Stimulated activated CD8-positive, alpha-beta memory T cell treated with anti-CD3 and anti-CD28 coated beads, Interleukin-12 subunit alpha, Interleukin-12 subunit beta, amount 100 ng/mL, for 4 hours (primary cell): ENCODE data around the gene ASF1B.
"Not testable (repeated sequence)": the region's sequence is repeated elsewhere in the genome, so short reads cannot be mapped to it uniquely, and the experiment has no call there.

Experiments used
- DNase-seq: peaks from one replicate; pipeline ENCODE4 v3.0.0-alpha.2; 2020; ENCODE audit warnings: low read depth

ASF1B gene

DNA sequence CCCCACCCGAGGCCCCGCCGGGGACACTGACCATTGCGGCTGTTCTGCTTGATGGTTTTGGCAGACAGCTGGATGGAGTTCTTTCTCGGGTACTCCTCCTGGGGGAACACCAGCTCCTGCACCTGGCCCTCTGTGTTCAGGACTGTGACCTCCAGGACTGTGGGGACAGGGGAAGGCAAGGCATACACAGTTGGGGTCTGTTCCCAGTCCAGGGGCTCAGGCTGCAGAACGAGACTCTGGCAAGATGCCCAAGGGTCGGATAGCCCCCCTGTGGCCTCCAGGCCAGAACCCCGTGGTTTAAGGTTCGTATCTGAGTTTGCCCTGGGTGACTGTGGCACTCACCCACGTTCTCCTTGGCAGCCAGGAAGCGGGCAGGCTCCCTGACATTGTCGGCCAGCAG lies 22.7 kb upstream of the ASF1B start:
- DNase-seq = no peak

DNA sequence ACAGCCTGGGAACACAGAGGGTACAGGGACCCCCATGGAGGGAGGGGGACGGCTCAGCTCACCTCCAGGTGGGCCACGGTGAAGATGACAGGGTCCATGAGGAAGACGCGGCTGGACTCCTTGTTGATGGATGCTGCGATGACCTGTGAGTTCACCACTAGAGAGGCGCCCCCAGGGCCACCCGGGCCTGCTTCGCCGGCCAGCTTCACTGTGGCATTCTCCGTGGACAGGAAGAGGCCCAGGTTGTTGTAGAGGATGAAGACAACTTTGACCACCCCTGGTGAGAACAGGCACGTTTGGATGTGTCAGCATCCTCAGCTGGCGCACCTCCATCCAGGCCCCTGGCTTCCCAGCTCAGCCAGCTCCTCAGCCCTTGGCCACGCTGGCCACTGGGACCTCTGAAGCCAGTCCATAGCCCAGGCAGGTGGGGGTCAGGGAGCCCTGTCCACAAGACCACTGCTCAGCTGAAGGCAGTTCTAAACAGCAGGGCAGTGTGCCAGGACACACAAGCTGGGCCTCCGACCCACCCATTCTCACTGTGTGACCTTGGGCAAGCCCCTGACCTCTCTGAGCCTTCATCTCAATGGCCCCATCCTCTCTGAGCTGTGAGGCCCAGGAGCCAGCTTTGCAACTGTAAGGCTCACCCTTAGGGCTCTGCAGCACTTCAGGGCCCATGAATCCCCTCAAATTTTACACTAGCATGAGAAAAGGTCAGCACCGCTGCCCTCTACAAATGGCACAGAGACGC lies 22.1 kb upstream of the ASF1B start:
- no peak for DNase-seq

DNA sequence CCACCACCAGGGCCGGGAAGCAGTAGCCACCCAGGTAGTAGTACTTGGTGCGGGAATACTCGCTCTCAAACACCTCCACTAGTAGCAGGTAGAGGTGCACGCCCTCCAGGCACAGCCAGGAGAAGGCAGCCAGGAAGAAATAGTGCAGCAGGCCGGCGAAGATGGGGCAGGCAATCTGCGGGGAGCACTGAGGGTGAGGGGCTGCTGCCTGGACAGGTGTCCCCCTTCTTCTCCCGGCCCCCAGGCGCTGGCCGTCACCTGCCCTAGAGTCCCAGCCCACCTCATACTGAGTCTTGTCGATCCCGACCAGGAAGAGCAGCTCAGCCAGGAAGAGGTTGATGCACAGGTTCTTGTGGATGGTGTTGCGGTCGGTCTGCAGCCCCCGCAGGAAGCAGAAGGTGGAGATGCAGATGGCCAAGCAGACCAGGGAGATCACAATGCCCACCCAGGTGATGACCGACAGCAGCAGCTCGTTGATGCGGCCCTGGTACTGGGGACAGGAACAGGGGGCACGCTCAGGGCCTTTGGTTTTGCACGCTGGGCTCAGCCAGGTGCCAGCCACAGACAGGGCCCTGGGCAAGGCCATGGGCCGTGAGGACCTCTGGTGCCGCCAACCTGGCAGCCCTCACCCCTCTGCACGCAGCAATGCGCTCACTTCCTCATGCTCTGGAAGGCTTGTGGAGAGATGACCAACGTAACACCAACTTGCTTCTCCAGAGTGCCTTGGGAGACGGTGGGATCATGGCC lies 20.8 kb upstream of the ASF1B start:
- DNase-seq = no peak

DNA sequence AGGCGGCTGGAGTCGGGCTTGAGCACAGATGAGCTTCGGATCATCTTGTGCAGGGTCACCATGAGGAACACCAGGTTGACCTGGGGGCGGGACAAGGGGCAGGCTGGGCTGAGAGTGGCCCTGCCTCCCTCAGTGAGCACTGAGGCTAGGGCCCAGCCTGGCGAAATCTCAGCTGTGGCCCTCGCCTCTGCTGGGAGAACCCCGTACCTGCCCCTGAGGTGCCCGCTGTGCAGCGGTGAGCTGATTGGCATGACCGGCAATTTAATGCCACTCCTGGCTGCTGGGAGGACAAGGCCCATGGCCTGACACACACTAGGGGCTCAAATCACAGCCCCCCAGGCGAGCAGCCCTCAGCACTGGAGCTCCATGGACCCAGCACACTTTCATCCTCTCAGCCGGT lies 19.7 kb upstream of the ASF1B start:
- no peak for DNase-seq

DNA sequence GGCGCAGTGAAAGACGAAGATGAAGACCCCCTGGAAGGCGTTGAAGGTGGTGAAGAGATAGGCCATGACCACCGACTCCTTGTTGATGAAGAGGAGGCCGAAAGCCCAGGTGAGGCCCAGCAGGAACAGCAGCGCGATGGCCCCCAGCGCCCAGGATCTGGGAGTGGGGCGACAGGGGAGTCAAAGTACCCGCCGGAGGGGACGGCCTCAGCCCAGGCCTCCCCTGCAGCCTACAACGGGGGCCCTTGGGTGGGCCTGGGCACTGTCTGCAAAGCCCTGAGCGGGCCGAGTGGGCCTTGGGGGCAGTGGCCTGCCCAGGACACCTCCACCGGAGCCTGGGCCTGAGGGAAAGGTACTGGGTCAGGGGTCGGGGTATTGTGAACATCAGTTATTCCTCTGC lies 19.0 kb upstream of the ASF1B start:
- no peak for DNase-seq

DNA sequence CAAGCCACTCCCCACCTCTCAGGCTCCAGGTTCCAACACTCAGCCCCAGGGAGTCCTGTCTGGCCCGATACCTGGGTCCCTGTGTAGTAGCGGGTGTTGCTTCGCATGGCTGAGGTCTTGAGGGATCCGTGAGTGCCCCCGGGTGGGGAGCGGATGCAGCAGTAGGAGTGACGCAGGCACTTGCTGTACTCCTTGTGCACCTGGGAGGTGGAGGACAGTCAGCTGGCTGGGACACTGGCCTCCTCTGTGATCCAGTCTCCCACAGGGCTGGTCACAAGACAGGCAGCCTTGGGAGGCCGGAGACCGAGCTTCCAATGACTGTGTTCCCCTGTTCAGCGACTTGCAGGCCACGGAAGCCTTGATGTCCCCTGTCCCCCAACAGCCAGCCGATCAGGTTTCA lies 16.3 kb upstream of the ASF1B start:
- no peak for DNase-seq

DNA sequence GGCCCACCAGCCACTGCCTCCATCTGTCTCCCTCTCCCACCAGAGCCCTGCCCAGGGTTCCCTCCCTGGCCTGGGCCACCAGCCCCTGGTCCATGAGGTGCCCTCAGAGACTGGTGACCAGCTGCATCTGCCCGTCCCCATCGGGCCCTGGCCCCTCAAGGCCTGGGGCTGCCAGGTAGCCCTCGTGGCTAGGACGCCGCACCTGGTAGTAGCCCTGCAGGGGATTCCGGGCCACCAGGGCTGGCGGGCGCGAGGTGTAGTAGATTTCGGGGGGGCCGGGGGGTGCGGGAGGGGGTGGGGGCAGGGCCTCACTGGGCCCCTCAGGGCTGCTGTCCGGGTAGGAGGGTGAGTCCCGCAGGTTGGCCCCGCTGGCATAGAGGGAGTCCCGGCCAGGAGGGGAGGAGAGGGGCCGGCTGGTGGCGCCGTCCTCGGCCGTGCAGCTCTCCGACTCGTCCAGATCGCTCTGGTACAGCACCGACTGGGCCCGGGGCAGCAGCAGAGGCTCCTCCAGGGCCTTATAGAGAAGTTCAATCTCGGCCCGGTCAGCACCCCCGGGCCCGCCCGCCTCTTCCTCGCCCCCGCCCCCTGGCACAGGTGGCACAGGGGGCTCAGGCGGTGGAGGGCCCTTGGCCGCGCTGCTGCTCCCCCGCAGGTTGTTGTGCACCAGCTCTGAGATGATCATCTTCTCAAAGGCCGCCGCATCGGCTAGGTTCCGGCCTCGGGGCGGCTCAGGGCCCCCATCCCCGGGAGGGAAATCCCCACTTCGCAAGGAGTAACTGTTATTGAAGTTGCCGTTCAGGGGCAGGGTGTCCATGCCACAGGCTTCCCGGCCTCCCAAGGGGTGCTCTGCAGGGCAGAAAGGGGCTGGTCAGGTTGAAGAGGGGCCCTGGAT lies 14.6 kb upstream of the ASF1B start:
- no peak for DNase-seq

DNA sequence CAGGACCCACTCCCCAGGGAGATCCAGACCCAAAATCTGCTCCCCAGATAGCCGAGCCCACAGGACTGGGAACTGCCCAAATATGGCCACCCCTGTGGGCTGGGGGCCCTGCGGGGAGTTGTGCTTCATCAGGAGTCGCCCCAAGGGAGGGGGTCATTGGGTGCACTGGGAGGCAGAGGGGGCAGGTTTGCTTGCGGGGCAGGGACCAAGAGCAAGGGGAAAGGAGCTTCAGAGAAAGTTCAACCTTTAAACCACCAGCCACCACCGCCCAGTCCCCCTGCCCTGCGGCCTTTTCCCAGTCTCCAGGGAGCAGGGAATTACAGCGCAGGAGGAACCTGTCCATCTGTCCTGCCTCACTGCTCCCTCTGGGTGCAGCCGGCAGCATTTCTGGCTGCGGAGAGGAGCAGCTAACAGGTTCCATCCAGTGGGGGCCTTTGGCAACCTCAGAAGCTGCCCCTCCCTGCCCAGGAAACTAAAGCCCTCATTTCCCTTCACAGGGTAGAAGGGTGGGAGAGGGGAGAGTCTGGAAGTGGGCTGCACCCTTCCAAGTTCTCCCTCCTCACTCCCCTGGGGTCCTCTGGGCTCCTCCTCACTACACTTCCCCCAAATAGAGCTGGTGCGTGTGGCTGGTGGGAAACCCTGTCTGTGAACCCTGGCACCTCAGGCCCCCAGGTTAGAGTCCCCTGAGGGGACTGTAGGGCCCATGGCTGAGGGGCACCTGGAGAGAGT lies 13.8 kb upstream of the ASF1B start:
- no peak for DNase-seq

DNA sequence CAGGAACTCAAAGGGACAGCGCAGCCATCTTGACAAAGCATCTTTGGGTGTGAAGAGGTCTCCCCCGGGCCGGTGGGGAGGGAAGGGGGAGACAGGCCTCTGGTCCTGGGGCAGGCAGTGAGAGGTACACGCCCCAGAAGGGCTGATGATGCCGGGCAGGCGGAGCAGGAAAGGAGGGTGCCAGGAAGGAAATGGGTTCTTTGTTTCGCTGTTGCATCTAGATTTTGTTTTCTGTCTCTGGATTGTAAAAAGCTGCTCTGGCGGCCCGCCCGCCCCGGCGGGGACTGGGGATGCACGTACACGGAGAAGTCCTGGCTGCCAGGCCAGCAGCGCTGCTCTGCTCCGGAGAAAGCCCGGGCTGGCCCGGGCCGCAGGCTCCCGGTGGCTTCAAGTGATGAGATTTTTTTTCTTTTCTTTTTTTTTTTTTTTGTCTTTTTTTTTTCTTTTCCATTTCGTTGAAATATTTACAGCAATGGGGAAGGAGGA lies 13.2 kb upstream of the ASF1B start:
- no peak for DNase-seq

DNA sequence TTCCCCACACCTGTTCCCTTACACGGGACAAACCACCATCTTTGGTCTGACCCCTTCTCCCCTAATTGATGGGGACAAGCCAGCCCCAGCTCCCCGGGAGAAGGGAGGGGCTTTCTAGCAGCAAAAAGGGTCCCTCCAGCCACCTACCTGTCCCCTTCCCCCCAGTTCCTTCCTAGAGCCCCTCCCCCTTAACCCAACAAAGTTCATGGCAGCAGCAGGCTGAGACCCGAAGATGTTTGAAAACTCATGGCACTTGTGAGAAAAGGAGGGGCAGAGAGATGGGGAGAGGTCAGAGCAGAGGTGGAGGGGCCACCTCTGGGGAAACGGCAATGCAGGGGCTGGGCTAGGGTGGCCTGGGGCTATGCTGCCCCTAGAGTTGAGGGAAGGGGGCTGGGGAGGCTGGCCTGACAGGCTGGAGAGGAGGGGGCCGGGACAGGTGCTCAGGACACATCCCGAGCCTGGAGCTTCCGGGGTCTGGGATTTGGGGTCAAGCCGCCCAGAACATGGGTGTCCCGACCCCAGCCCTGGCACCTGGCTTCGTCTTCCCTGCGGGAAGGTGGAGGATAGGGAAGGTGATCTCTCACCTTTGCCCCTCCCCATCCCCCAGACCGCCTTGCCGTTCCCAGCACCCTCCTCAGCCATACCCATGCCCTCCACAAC lies 12.5 kb upstream of the ASF1B start:
- DNase-seq = no peak

DNA sequence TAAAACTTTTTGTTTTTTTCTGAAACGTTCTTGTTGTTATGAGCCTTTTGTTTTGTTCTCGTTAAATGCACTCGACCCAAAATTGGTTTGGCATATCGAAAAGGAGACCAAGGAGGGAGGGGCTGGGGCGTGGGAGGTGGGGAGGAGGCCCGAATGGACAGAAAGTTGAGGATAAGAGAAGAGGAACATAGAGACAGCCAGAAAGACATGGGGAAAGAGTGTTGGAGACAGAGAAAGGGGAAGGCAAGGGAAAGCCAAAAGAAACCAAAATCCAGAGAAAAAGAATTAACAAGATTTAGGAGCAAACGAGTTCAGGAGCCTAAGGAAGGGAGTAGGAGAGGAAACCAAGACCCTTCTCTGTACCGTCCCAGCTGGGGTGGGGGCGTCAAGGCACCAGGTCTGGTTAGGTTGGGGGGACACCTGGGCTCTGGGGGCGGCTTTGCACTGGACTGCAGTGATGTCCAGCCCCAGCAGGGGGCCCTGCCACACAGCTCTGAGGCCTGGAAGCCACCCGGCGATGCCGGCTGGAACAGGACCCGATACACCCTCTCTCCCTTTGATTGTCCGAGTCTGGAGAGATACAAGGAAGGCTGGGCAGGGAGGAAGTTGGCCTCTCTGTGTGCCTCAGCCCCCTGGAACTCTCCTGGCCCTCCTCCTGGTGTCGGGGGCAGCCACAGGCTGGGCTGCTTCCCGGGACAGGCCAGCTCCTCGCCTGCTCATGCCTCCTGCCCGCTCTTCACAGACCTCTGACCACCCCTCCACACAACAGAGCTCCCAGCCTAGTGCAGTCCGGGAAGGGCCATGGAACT lies 11.6 kb upstream of the ASF1B start:
- DNase-seq = no peak

DNA sequence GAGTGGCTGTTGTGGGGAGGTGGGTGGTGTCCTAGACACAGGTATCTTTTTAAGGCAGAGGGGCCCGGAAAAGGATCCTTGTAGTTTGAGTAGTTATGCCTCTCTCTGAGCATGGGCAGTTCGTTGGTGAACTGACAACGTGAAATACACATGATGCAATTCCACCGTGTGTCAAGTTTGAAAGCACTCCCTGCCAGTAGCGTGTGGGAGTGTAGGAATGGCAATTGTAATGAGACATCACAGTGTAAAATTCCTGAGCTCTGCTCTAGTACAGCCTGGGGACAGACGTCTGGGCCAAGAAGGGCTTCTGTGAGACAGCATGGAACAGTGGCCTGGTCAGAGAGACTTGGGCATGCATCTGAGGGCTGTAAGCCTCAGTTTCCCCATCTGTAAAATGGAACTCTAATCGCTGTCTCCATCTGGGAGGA lies 10.4 kb upstream of the ASF1B start:
- no peak for DNase-seq

DNA sequence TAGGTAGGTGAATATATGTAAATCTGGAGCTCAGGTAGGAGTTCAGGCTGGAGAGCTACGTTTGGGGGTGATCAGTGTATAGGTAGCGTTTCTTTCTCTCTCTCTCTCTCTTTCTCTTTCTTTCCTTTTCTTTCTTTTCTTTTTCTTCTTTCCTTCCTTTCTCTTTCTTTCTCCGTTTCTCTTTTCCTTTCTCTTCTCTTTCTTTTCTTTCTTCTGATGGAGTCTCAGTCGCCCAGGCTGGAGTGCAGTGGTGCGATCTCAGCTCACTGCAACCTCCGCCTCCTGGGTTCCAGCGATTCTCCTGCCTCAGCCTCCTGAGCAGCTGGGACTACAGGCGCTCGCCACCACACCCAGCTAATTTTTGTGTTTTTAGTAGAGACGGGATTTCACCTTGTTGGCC lies 9.8 kb upstream of the ASF1B start:
- DNase-seq = not testable (repeated sequence)

DNA sequence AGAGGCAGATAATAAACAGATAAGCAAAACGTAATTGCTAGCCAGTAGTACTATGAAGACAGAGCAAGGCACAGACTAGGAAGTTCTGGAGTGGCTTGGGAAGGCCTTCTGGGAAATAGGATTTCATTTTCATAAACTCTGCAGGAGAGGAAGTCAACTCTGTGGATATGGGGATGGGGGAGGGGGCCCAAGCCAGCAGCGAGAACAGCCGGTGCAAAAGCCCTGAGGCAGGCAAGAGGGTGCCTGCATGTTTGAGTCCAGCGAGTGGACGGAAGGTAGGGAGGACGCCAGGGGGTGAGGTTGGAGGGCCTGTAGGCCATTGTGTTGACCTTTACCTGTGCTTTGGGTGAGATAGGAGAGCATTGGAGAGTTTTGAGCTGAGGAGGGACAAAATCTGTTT lies 9.0 kb upstream of the ASF1B start:
- DNase-seq = no peak

DNA sequence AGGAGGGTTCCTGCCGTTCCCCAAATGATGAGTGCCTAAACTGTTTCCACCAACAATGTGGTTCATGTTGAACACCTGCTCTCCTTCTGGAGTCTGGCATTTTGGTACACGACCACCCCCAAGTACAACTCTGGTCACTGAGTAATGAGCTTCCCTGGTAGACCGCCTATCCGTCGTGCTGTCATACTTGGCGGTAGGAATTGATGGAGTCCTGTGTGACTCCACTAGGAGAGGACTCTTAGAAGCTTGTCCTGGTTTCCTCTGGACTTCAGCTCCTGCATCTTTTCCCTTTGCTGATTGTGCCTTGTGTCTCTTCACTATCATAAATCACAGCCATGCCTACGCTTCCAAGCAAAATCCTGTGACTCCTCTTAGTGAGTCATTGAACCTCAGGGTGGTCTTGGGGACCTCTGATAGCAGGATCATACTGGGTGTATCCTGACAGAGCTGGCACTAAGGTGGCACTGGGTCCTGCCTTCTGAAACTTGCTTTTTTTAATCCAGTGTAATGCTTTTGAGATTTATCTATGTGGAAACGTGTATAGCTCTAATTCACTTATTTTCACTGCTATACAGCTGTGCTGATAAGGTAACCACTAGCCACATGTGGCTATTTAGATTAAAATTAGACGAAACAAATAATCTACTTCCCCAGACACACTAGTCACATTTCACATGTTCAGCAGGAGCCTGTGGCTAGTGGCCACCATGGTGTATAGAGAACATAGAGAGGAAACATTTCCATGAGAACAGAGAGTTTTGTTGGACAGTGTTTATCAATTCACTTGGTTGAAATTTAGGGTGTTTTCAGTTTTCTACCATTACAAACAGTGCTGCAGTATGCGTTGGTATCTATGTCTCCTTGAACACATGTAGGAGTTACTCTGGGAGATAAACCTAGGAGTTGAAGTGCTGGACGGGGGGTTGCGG lies 6.1 kb upstream of the ASF1B start:
- no peak for DNase-seq

DNA sequence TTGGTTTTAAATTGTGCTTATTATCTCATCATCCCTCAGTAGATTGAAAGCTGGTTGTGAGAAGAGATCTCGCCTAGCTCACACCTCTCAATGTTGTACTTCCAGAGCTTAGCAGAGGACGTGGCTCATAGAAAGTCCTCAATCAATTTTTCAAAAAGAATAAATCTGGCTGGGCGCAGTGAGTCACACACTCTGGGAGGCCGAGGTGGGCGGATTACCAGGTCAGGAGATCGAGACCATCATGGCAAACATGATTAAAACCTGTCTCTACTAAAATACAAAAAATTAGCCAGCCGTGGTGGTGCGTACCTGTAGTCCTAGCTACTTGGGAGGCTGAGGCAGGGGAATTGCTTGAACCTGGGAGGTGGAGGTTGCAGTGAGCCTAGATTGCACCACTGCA lies 4.7 kb upstream of the ASF1B start:
- no peak for DNase-seq

DNA sequence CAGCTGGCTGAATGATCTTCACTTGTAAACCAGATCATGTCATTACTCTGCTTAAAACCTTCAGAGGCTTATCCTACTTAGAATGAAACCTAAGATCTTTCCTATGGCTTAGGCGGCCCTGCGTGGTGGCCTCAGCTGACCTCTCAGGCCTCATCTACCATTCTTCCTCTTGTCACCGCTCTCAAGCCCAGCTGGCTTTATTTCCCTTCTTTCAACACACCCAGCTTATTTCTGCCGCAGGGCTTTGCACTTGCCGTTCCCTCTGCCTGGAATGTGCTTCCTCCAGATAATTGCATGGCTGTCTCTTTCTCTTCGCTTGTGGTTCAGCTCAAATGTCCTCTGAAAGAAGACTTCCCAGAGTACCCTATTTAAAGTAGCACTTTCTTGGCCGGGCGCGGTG lies 3.6 kb upstream of the ASF1B start:
- DNase-seq = no peak

DNA sequence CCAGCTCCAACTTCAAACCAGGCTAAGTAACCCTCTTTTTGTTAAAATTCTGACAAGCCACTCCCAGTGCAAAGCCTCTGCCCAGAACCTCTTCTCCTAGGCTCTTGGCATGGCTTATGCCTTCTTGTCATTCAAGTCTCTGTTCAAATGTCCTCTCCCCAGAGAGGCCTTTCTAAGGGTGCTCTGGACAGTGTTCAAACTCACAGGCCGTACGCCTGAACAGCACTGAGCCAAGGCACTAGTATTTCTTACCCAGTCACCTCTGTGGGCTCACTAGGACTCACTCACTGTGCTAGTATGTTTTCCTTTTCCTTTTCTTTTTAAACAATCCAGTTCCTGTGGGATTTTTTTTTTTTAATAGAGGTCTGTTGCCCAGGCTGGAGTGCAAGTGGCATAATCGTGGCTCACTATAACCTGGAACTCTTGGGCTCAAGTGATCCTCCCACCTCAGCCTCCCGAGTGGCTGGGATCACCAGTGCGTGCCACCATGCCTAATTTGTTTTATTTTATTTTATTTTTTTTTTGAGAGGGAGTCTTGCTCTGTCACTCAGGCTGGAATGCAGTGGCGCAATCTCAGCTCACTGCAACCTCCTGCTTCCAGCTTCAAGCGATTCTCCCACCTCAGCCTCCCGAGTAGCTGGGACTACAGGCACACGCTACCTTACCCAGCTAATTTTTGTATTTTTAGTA lies 2.3 kb upstream of the ASF1B start:
- no peak for DNase-seq

DNA sequence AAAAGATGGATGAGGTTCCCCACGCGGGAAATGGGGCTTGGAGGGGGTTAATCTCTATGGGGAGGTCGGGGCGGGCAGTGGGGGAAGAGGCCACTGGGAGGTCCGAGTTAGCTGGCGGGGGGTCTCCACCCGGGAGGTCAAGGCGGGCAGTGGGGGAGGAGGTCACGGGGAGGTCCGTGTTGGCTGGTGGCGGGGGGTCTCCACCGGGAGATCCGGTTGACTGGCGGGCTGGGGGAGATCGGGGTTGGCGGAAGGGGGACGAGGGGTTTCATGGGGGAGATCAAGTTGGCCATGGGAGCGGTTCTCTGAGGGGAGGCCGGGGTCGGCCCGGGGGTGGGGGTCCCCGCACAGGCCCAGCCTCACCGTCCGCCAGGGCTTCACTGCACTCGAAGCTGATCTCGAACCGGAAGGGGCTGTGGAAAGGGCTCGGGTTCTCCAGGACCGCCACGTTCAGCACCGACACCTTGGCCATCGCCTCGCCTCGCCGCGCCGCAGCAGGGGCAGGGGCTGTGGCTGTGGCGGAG lies 342 bp downstream of the ASF1B start:
- DNase-seq = no peak
